Measurements from ENCODE around the gene CNIH2. TPM values are rescaled to one million over a fixed set of nuclear protein-coding genes. Genes with fewer than 3 reads are reported as not detected.

Gene CNIH2
- total RNA-seq, 2 experiments from 2014 or later: 4.1 to 6.2 TPM

- peaks cover 0 to 5% of the 10 kb centered on the region in 2 experiments for H3K9me3 ChIP-seq (ENCODE audit: control insufficient read depth in 1 of 2, insufficient read depth in 1 of 2, low read length in 2 of 2)
- ChIA-PET CTCF (no interaction called here), POLR2A (interaction anchor here (1.2 kb wide), 1 partner anchor 9 kb away, joined by 3 read pairs; the partner anchor contains the start of gene YIF1A)
- no peak overlapping the region for H3K27ac ChIP-seq (ENCODE audit: low read depth in 1 of 2, low read length in 2 of 2)
- no peaks in the 10 kb centered on the region for H3K4me1 Mint-ChIP-seq (ENCODE audit: low read depth)
- no peak overlapping the region for H3K4me3 Mint-ChIP-seq
- no peaks in the 10 kb centered on the region for H3K36me3 Mint-ChIP-seq (ENCODE audit: low read depth)
- ATAC-seq (ENCODE audit: poor library complexity): no peak
- H3K27me3 ChIP-seq (ENCODE audit: control insufficient read depth in 1 of 2, insufficient read depth in 2 of 2, low read length in 2 of 2): peaks cover 9 to 11% of the 10 kb centered on the region in 2 experiments
- peaks cover 16% of the 10 kb centered on the region for H3K27me3 Mint-ChIP-seq
- peaks cover 2% of the 10 kb centered on the region for H3K4me1 ChIP-seq (ENCODE audit: insufficient read depth, low read length)
- no peak for TF ChIP-seq CTCF (IDR thresholded peaks at IDR 0.05)
- no peaks in the 10 kb centered on the region for H3K9me3 Mint-ChIP-seq
- no peaks in the 10 kb centered on the region for H3K36me3 ChIP-seq (ENCODE audit: insufficient read depth, low read length)
- no peak for DNase-seq
- intact Hi-C loops (cut with DNase I, micrococcal nuclease): no loop called here
- H3K27ac Mint-ChIP-seq: no peak overlapping the region
- no peak overlapping the region for H3K4me3 ChIP-seq (ENCODE audit: low read length)
Observed at GRCh38 chr11:66297610-66298009, 19.6 kb downstream of the CNIH2 start.

- H3K4me1 Mint-ChIP-seq (ENCODE audit: low read depth): no peaks in the 10 kb centered on the region
- ChIA-PET CTCF (no interaction called here), POLR2A (no interaction called here)
- H3K36me3 Mint-ChIP-seq (ENCODE audit: low read depth): no peaks in the 10 kb centered on the region
- no peak for TF ChIP-seq CTCF (IDR thresholded peaks at IDR 0.05)
- peaks cover 5% of the 10 kb centered on the region for H3K27me3 Mint-ChIP-seq
- intact Hi-C loops (cut with DNase I, micrococcal nuclease): no loop called here
- no peaks in the 10 kb centered on the region for H3K9me3 Mint-ChIP-seq
- H3K4me1 ChIP-seq (ENCODE audit: insufficient read depth, low read length): no peaks in the 10 kb centered on the region
- H3K27me3 ChIP-seq (ENCODE audit: control insufficient read depth in 1 of 2, insufficient read depth in 2 of 2, low read length in 2 of 2): no peaks in the 10 kb centered on the region
- DNase-seq (no peak), ATAC-seq (ENCODE audit: poor library complexity) (no peak)
- H3K9me3 ChIP-seq (ENCODE audit: control insufficient read depth in 1 of 2, insufficient read depth in 1 of 2, low read length in 2 of 2): no peaks in the 10 kb centered on the region
- H3K36me3 ChIP-seq (ENCODE audit: insufficient read depth, low read length): no peaks in the 10 kb centered on the region
- no peak overlapping the region for H3K4me3 Mint-ChIP-seq
- no peak overlapping the region for H3K27ac ChIP-seq (ENCODE audit: low read depth in 1 of 2, low read length in 2 of 2)
- H3K27ac Mint-ChIP-seq: no peak overlapping the region
- no peak overlapping the region for H3K4me3 ChIP-seq (ENCODE audit: low read length)
Observed at GRCh38 chr11:66299186-66299585, 21.2 kb downstream of the CNIH2 start.

DNA sequence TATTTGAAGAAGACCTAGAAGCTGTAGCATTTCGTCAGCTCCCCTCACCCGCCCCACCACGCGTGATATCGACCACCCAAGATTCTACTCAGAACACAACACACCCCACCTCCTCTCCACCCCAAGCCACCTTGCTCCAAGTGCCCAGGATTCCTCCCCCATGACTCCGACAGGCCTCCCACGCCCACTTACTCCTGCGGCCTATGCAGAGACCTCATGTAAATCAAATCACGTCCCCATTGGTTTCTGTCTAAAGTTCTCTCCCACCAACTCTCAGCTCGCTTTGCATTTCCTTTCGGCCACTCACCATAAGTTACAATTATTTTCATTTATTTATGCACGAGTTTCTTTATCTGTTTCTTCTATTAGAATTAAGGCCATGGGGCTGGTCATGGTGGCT lies 24.7 kb downstream of the CNIH2 start:
- POLR2A ChIA-PET: no interaction called here
- CTCF ChIA-PET: no interaction called here
- Mint-ChIP-seq H3K4me1 (ENCODE audit: low read depth) (no peaks in the 10 kb centered on the region), H3K27me3 (peaks cover 2% of the 10 kb centered on the region), H3K27ac (no peak overlapping the region), H3K4me3 (no peak overlapping the region), H3K9me3 (no peaks in the 10 kb centered on the region), H3K36me3 (ENCODE audit: low read depth) (no peaks in the 10 kb centered on the region)
- Histone ChIP-seq H3K27ac (ENCODE audit: low read depth in 1 of 2, low read length in 2 of 2) (no peak overlapping the region), H3K4me3 (ENCODE audit: low read length) (no peak overlapping the region), H3K27me3 (ENCODE audit: control insufficient read depth in 1 of 2, insufficient read depth in 2 of 2, low read length in 2 of 2) (no peaks in the 10 kb centered on the region), H3K36me3 (ENCODE audit: insufficient read depth, low read length) (no peaks in the 10 kb centered on the region), H3K4me1 (ENCODE audit: insufficient read depth, low read length) (no peaks in the 10 kb centered on the region), H3K9me3 (ENCODE audit: control insufficient read depth in 1 of 2, insufficient read depth in 1 of 2, low read length in 2 of 2) (no peaks in the 10 kb centered on the region)
- intact Hi-C loops (cut with DNase I, micrococcal nuclease): no loop called here
- DNase-seq (no peak), ATAC-seq (ENCODE audit: poor library complexity) (no peak)
- TF ChIP-seq CTCF (IDR thresholded peaks at IDR 0.05): no peak

Measured in CD4-positive, alpha-beta T cell (primary cell).